Ascending aorta (tissue), 2 donors: ENCODE measurements around the gene MDH2. TPM values are rescaled to one million over a fixed set of nuclear protein-coding genes. Genes with fewer than 3 reads are reported as not detected.
"Not testable (repeated sequence)": the region's sequence is repeated elsewhere in the genome, so short reads cannot be mapped to it uniquely, and the experiment has no call there.

Source experiments
- DNase-seq, 2 donors: peaks; one replicate each; pipeline ENCODE4 v3.0.0-alpha.2; 2019; ENCODE audit warnings: low spot score in 2 of 2
- H3K27ac ChIP-seq, 2 donors: fragments of 200-600 bp; sonication (generic); one replicate each; pipeline ENCODE4 v1.5.1; 2016 to 2017; ENCODE audit warnings: mild to moderate bottlenecking in 1 of 2
- H3K27me3 ChIP-seq: fragments of 200-600 bp; sonication (generic); one replicate; pipeline ENCODE4 v1.5.1; 2017
- H3K36me3 ChIP-seq, 2 donors: fragments of 200-600 bp; sonication (generic); one replicate each; pipeline ENCODE4 v1.5.1; 2016
- H3K4me1 ChIP-seq, 2 donors: fragments of 200-600 bp; sonication (generic); one replicate each; pipeline ENCODE4 v1.5.1; 2016 to 2017; ENCODE audit warnings: mild to moderate bottlenecking in 1 of 2
- H3K4me3 ChIP-seq, 2 donors: fragments of 200-600 bp; sonication (generic); one replicate each; pipeline ENCODE4 v1.5.1; 2016 to 2017; ENCODE audit warnings: mild to moderate bottlenecking in 1 of 2
- H3K9me3 ChIP-seq, 2 donors: fragments of 200-600 bp; sonication (generic); one replicate each; pipeline ENCODE4 v1.5.1; 2016
- intact Hi-C: fragments of 100-400 bp; cut with DNase I; formaldehyde crosslinking; loops from one replicate; pipeline ENCODE4 v1.15.1; 2023
- total RNA-seq: library from RNA; depleted of rRNA; stranded (reverse); fragments of >200 nt; gene quantifications from one replicate; pipeline ENCODE4 v1.1.0, GENCODE V29; 2016
- TF ChIP-seq, protein P1 (sequence below), 3 experiments: fragments of 200-600 bp in 2 of 3; fragments of 450-650 bp in 1 of 3; sonication (generic) in 2 of 3; IDR thresholded peaks; one replicate each; pipeline ENCODE4 v1.5.1; 2016 to 2019; ENCODE audit warnings: antibody characterized with exemption in 3 of 3, mild to moderate bottlenecking in 1 of 3, moderate library complexity in 1 of 3

Gene MDH2
- total RNA-seq, 1 donor from 2014 or later, result 63.5 TPM

DNA sequence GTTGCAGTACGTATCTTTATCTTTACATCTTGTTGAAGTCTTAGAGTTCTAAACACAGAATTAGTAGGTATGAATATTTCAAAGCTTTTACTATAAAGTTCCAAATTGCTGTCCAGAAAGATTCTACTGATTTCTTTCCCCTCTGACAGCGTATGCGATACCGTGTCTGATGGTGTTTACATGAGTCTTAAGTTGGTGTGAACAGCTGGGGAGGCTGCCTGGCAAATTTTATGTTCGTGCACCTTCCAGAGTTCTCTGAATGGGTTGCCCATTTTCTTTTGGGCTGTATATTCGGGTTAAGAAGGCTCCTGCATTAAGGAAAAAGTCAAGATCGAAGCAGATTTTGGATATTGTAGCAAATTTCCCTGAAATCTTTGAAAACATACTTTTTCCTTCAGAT is 8.3 kb downstream of the MDH2 start:
- Histone ChIP-seq H3K4me3 (no peak overlapping the region), H3K27me3 (no peaks in the 10 kb centered on the region), H3K27ac (no peak overlapping the region), H3K36me3 (peaks cover 49 to 66% of the 10 kb centered on the region in 2 donors), H3K4me1 (no peaks in the 10 kb centered on the region), H3K9me3 (no peaks in the 10 kb centered on the region)
- TF ChIP-seq, protein P1, sequence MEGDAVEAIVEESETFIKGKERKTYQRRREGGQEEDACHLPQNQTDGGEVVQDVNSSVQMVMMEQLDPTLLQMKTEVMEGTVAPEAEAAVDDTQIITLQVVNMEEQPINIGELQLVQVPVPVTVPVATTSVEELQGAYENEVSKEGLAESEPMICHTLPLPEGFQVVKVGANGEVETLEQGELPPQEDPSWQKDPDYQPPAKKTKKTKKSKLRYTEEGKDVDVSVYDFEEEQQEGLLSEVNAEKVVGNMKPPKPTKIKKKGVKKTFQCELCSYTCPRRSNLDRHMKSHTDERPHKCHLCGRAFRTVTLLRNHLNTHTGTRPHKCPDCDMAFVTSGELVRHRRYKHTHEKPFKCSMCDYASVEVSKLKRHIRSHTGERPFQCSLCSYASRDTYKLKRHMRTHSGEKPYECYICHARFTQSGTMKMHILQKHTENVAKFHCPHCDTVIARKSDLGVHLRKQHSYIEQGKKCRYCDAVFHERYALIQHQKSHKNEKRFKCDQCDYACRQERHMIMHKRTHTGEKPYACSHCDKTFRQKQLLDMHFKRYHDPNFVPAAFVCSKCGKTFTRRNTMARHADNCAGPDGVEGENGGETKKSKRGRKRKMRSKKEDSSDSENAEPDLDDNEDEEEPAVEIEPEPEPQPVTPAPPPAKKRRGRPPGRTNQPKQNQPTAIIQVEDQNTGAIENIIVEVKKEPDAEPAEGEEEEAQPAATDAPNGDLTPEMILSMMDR (IDR thresholded peaks at IDR 0.05), result no peak
- DNase-seq, result no peak
- intact Hi-C loops, result no loop called here

DNA sequence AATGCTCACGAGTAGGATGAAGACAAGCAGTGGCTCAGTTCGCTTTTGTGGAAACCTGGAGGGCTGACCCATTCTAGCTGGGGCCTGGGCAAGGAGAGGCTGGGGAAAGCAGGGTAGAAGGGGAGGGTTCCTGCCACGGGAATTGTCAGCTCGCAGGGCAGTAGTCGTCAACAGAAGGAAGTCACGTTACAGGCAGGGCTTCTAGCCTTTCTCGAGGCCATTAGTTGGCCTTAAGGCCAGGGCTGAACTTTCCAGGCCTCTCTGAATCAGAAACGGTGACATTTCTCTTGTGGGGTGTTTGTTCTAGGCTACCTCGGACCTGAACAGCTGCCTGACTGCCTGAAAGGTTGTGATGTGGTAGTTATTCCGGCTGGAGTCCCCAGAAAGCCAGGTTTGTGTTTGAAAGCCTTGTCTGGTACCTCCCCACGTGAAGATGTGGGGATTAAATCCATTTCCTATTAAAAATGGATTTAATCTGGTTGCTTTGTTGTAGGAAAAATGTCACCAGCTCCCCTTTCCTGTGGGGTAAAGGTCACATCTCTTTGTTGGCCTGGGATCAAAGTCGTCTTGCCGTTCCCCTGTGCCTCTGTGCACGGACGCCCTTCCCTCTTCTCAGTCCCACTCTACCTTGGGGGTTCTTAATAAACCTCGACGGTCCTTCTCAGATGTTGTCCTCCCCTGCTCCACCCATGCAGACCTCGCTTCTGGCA is 9.4 kb downstream of the MDH2 start:
- no peak overlapping the region for H3K27ac ChIP-seq
- H3K4me1 ChIP-seq, result no peaks in the 10 kb centered on the region
- intact Hi-C loops, result no loop called here
- peaks cover 51 to 72% of the 10 kb centered on the region in 2 donors for H3K36me3 ChIP-seq
- no peaks in the 10 kb centered on the region for H3K27me3 ChIP-seq
- no peak overlapping the region for H3K4me3 ChIP-seq
- TF ChIP-seq, protein P1 (IDR thresholded peaks at IDR 0.05), result no peak
- no peaks in the 10 kb centered on the region for H3K9me3 ChIP-seq
- no peak for DNase-seq

DNA sequence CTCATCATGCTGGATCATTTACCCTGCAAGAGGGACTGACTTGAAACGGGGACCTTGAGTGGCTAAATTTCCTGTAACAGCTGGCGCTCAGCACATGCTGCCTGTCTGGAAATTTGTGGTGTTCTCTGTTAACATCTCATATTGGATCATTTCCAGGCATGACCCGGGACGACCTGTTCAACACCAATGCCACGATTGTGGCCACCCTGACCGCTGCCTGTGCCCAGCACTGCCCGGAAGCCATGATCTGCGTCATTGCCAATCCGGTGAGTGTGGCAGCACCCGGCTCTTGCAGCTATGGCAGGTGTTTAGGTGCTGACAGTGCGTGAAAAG is 9.9 kb downstream of the MDH2 start:
- H3K9me3 ChIP-seq, result no peaks in the 10 kb centered on the region
- H3K27me3 ChIP-seq, result no peaks in the 10 kb centered on the region
- intact Hi-C loops, result no loop called here
- peaks cover 51 to 77% of the 10 kb centered on the region in 2 donors for H3K36me3 ChIP-seq
- TF ChIP-seq, protein P1 (IDR thresholded peaks at IDR 0.05), result no peak
- no peak overlapping the region for H3K27ac ChIP-seq
- no peak overlapping the region for H3K4me3 ChIP-seq
- no peak for DNase-seq
- no peaks in the 10 kb centered on the region for H3K4me1 ChIP-seq

DNA sequence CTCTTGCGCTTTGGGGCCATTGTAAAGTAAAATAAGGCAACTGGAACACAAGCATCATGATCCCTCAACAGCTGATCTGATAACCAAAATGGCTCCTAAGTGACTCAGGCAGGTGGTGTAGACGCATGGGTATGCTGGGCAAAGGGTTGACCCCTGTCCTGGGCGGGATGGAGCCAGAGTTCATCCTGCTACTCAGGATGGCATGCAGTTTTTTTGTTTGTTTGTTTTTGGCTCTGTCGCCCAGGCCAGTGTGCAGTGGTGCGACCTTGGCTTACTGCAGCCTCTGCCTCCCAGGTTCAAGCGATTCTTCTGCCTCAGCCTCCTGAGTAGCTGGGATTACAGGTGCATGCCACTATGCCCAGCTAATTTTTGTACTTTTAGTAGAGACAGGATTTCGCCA is 10.8 kb downstream of the MDH2 start:
- H3K4me1 ChIP-seq, H3K27me3 ChIP-seq, H3K9me3 ChIP-seq, H3K4me3 ChIP-seq, DNase-seq, intact Hi-C loops, H3K27ac ChIP-seq: not testable (repeated sequence)
- peaks cover 60 to 81% of the 10 kb centered on the region in 2 donors for H3K36me3 ChIP-seq

DNA sequence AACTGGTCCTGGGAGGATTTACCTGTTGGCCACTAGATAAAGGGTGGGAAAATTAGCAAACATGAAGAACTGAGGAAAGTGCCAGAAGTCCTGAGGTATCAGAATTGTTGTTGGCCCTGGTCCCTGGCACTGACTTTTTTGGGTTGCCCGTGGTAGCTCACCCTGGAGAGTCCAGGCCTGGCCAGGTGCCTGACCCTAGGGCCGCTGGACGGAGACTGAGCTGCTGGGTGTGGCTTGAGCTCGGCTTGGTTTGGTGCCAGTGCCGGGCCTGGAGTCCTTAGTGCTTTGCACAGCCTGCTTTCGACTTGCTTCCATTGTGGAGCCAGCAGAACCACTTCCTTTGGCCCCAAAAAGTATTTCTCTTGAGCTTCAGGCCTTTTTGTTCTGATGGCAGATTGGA is 12.9 kb downstream of the MDH2 start:
- intact Hi-C loops, result no loop called here
- H3K4me1 ChIP-seq, result no peaks in the 10 kb centered on the region
- H3K4me3 ChIP-seq, result no peak overlapping the region
- no peaks in the 10 kb centered on the region for H3K9me3 ChIP-seq
- TF ChIP-seq, protein P1 (IDR thresholded peaks at IDR 0.05), result no peak
- DNase-seq, result no peak
- H3K27ac ChIP-seq, result no peak overlapping the region
- H3K27me3 ChIP-seq, result no peaks in the 10 kb centered on the region
- peaks cover 74 to 88% of the 10 kb centered on the region in 2 donors for H3K36me3 ChIP-seq

DNA sequence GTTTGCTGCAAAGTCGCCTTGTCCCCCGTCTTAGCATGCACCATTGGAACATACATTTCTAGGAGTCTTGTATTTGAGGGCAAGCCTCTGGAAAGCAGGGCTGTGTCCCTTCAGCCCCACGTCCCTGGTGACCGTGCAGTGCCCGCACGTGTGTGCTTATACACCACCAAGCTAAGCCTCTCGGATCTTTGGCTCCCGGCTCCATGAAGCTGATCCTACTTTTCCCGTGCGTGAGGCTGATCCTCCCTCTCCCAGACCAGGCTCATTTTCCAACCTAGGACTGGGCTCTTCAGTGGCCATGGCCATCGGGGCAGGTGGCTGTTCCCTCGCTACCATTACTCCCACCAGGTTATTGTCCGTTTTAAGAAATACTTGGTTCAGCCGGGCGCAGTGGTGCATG is 14.3 kb downstream of the MDH2 start:
- no peak for DNase-seq
- Histone ChIP-seq H3K27ac (no peak overlapping the region), H3K4me1 (no peaks in the 10 kb centered on the region), H3K36me3 (peaks cover 84 to 100% of the 10 kb centered on the region in 2 donors), H3K4me3 (no peak overlapping the region), H3K9me3 (no peaks in the 10 kb centered on the region), H3K27me3 (no peaks in the 10 kb centered on the region)
- intact Hi-C loops, result no loop called here
- TF ChIP-seq, protein P1 (IDR thresholded peaks at IDR 0.05), result no peak
